Activated CD4-positive, CD25-positive, alpha-beta regulatory T cell treated with anti-CD3 and anti-CD28 coated beads, Interleukin-2, amount 50 U/mL, for 24 hours (primary cell): ENCODE measurements around the gene KANSL1.
"Not testable (repeated sequence)": the region's sequence is repeated elsewhere in the genome, so short reads cannot be mapped to it uniquely, and the experiment has no call there.

Source experiments
- ATAC-seq, 2 donors: fragments of 150-1000 bp; cut with Tn5 transposase; one replicate each; pipeline ENCODE4 v1.10.0; 2021; ENCODE audit warnings: mild to moderate bottlenecking in 1 of 2, moderate library complexity in 1 of 2

Gene KANSL1

GRCh38 chr17:46108550-46109110 lies 84.6 kb downstream of the KANSL1 start:
- ATAC-seq: peak; percentile 65 to 67

GRCh38 chr17:46108120-46108519 lies 85.1 kb downstream of the KANSL1 start:
- no peak for ATAC-seq

GRCh38 chr17:46106966-46107644 lies 86.1 kb downstream of the KANSL1 start:
- no peak for ATAC-seq

- not testable (repeated sequence) for ATAC-seq
These were observed 90.4 kb downstream of the KANSL1 start for GRCh38 chr17:46102806-46103205.

GRCh38 chr17:46101785-46102617 lies 91.2 kb downstream of the KANSL1 start:
- ATAC-seq: not testable (repeated sequence)

GRCh38 chr17:46100590-46100989 lies 92.6 kb downstream of the KANSL1 start:
- no peak for ATAC-seq

- no peak for ATAC-seq
These were observed 93.4 kb downstream of the KANSL1 start for GRCh38 chr17:46099865-46100264.

GRCh38 chr17:46097497-46097896 lies 95.7 kb downstream of the KANSL1 start:
- no peak for ATAC-seq

GRCh38 chr17:46092991-46093390 lies 100.2 kb downstream of the KANSL1 start:
- ATAC-seq: peak in 1 of 2 donors; percentile 24

- no peak for ATAC-seq
These were observed 102.4 kb downstream of the KANSL1 start for GRCh38 chr17:46090871-46091270.

GRCh38 chr17:46089389-46089965 lies 103.8 kb downstream of the KANSL1 start:
- ATAC-seq: peak in 1 of 2 donors; percentile 41

GRCh38 chr17:46088595-46088994 lies 104.6 kb downstream of the KANSL1 start:
- no peak for ATAC-seq

- ATAC-seq: not testable (repeated sequence)
These were observed 105.4 kb downstream of the KANSL1 start for GRCh38 chr17:46087871-46088270.

GRCh38 chr17:46086821-46087220 lies 106.4 kb downstream of the KANSL1 start:
- no peak for ATAC-seq

GRCh38 chr17:46085522-46085921 lies 107.7 kb downstream of the KANSL1 start:
- ATAC-seq: no peak

- no peak for ATAC-seq
These were observed 111.0 kb downstream of the KANSL1 start for GRCh38 chr17:46082257-46082656.

GRCh38 chr17:46081018-46081320 lies 112.3 kb downstream of the KANSL1 start:
- no peak for ATAC-seq

GRCh38 chr17:46080118-46081017 lies 112.9 kb downstream of the KANSL1 start:
- ATAC-seq: no peak

- ATAC-seq: no peak
These were observed 114.6 kb downstream of the KANSL1 start for GRCh38 chr17:46078675-46079074.

- no peak for ATAC-seq
These were observed 118.7 kb downstream of the KANSL1 start for GRCh38 chr17:46074540-46074939.

GRCh38 chr17:46072998-46073397 lies 120.2 kb downstream of the KANSL1 start:
- ATAC-seq: no peak

- ATAC-seq: no peak
These were observed 121.4 kb downstream of the KANSL1 start for GRCh38 chr17:46071796-46072195.

- no peak for ATAC-seq
These were observed 128.8 kb downstream of the KANSL1 start for GRCh38 chr17:46064460-46064859.
